Stimulated activated CD8-positive, alpha-beta memory T cell treated with anti-CD3 and anti-CD28 coated beads, Interleukin-12 subunit alpha, Interleukin-12 subunit beta, amount 100 ng/mL, for 1 hour (primary cell): Measurements from ENCODE around the gene ARSJ.
"Not testable (repeated sequence)": the region's sequence is repeated elsewhere in the genome, so short reads cannot be mapped to it uniquely, and the experiment has no call there.

Experiments
- DNase-seq: peaks from one replicate; pipeline ENCODE4 v3.0.0-alpha.2; 2020; ENCODE audit warnings: low read depth

ARSJ gene

DNA sequence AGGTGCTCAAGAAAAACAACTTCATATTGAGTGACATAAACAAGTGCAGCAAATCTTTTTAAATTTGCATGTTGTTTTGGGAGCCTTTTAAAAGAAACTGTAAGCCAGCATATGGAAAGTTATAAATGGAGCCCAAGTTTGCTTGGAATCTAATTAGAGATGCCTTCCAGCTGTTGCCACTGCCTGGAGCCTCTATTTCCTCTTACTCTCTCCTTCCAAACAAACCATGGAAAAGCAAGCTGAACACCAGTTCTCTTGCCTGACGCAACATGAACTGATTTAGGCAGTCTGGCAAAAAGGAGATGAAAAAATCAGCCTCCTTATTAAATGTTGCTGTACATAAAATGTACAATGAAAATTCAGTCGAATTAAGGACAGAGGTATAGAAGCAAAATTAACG, 21.5 kb downstream of the ARSJ start:
- DNase-seq = no peak

GRCh38 chr4:113955948-113956347, 23.5 kb downstream of the ARSJ start:
- DNase-seq = no peak

GRCh38 chr4:113955411-113955810, 24.0 kb downstream of the ARSJ start:
- DNase-seq = no peak

DNA sequence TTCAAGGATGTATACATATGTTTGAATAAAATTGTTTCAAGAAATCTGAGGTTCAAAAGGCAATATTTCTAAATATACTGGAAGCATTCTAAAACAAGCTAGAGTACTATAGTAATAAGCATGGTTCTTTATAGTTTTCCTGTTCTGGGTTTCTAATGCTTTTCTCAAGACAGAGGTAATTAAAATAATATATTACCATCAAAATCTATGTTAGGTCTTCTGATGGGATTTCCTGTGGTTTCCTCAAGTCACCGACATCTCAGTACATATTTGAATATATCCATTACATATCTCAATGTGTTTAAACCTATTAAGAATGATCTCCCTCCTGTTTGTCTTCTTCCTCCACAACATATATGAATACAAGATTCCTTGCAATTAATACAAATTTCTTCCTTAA, 25.6 kb downstream of the ARSJ start:
- DNase-seq = no peak

DNA sequence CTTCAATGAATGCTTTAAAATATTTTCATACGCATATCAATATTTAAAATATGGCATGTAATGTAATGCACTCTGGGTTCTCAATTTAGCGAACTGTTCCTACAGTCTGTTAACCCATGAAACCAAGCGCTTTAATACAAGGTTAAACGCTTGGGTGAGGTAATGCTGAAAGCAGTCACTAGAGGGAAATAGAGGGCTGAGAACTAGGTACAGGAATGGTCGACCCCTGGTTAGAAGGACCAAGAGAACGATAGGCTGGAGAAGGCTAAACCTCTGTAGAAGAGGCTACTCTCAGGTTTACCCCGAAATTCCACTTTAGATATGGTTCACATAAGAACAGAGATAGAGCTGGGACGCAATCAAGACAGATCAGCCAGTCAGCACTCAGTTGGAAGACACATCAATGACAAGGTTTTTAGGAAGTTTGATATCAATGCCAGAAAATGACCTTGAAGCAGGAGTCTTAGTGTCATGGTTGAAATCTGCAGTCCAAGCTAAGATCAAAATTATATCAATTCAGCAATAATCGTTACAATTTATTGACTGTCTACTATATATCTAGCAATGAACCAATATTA, 26.9 kb downstream of the ARSJ start:
- no peak for DNase-seq

DNA sequence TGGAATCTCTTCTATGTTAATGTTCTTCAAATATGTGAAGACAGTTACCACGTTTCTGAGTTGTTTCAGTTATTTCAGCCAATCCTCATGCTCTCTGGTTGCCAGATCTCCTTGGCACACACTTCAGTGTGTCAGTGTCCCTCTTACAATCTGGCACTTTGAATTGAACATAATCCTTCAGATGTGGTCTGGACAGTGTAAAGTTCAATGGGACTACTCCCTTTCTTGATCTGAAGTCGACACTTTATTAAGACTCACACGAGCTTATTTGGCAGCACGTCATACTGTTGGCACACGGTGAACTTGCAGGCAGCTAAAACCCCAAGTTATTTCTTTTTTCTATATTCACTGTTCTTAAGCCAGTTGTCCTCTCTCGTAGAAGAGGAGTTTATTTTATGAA, 28.2 kb downstream of the ARSJ start:
- DNase-seq = no peak

GRCh38 chr4:113950207-113950606, 29.2 kb downstream of the ARSJ start:
- DNase-seq = no peak

GRCh38 chr4:113947484-113947883, 32.0 kb downstream of the ARSJ start:
- no peak for DNase-seq

- no peak for DNase-seq
Observed at GRCh38 chr4:113945906-113946305, 33.5 kb downstream of the ARSJ start.

GRCh38 chr4:113943863-113944262, 35.6 kb downstream of the ARSJ start:
- DNase-seq = no peak

GRCh38 chr4:113943085-113943484, 36.4 kb downstream of the ARSJ start:
- DNase-seq = no peak

- no peak for DNase-seq
Observed at GRCh38 chr4:113941836-113942235, 37.6 kb downstream of the ARSJ start.

GRCh38 chr4:113940103-113940502, 39.3 kb downstream of the ARSJ start:
- not testable (repeated sequence) for DNase-seq

DNA sequence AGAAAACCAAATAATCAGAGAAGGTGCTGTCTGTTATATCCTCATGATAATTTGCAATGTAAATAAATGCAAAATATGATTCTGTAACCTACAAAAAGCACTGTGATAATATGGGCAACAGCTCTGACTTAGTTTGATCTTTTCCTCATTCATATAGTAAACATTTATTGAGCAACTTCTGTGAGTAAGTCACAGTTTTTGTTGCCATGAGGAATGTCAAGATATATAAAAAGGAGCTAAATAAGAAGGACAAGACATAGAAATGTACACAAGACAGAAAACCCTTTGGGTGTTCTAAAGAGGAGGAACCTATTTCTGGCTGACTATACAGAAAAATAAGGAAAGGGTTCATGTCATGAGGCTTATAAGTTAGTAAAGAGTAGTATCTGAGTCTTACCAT, 44.3 kb downstream of the ARSJ start:
- no peak for DNase-seq

- not testable (repeated sequence) for DNase-seq
Observed at GRCh38 chr4:113924706-113925105, 54.7 kb downstream of the ARSJ start.

DNA sequence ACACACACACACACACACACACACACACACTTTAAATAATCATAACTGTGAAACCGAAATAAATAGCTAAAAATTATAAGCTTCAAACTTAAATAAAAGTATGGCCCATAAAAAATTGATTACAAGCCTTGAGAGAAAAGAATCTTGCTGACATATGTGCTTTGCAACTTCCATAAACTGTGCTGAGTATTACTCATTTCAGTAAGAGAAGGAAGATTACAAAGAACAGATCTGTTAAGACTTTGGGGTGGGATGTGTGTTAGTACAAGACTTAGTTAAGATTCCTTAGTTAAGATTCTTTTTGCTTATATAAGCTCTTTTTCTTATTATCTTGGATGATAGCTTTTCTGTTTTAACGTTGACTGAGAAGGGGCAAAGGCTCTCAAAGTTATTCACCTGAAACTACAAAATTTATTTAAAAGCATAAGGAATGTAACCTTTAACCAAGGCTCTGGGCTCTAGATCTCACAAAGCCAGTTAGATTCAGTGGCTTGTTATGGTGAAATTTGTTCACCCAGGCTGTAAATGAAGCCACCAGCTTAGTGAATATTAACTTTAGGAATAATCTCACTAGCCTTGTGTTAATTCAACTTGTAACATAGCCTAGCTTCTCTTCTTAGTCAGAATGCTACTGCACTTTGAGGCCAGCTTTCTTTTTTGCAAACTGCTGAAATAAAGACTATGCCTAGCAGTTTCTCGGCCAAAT, 58.2 kb downstream of the ARSJ start:
- no peak for DNase-seq

DNA sequence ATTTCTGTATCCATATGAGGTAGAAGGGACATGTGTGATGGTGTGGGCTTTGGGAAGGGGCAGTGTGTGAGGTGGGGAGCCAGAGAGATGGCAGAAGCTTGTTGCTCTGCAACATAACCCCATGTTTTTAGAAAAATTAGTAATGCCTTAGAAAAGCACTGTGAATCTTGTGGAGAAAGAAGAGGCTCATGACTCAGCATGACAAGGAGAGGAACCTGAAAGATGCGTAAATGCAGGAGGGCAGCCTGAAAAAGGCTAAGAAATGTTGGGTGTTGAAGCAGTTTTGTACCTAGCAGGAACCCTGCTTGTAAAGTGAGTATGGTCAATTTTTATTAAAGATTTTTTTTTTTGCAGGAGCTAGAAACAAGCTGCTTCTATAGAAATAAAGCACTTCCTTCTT, 59.8 kb downstream of the ARSJ start:
- no peak for DNase-seq

DNA sequence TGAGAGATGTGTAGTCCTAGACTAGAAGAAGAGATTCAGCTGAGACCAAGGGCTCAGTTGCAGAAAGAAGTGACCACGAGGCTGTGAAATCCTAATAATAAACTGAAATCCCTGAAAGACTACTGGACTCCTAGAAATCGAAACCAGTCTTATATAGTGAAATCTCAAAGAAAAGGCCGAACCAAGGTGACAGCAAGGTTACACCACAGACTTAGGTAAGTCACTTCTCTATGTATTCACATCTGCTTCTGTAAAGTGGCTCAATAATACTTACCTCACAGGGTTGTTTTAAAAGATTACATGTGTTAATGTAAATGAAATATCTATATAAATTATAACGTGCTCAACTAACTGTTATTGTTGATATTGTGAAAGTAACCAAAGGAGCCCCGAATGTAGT, 60.3 kb downstream of the ARSJ start:
- no peak for DNase-seq

DNA sequence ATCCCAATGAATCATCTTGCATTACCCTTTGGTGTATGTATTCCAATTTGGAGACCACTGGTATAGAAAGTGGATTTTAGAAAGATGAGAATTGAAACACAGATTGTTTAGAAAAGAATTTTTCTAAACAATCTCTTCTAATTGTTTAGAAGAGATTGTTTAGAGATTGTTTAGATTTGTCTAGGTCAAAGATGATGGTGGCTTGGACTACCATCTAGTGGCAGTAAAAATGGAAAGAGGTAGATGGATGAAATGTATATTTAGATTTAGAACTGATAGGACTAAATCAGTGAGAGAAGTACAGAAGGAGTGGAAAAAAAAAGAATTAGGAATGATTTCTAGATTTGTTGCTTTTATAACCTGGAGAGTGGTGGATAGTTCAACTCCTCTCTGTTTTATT, 70.6 kb downstream of the ARSJ start:
- DNase-seq = no peak

GRCh38 chr4:113907559-113907958, 71.9 kb downstream of the ARSJ start:
- DNase-seq = no peak

DNA sequence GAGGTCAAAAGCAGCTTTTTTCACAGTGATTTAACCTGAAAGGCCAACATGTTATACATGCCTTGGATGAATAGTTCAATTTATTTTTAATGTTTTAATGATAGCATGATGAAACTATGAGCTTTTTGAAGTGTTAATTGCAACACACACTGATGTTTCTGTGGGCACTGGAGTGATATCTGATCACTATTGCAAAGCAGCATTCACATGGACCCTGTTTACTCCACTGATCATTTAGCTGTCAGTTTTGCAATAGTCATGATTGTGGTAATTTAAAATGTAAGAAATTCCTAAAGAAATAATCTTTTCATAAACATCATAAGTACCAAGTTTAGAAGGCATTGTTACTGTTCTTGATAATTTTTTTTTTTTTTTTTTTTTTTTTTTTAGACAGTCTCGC, 74.1 kb downstream of the ARSJ start:
- DNase-seq = no peak

GRCh38 chr4:113904877-113905276, 74.6 kb downstream of the ARSJ start:
- no peak for DNase-seq

- peak; percentile 45 for DNase-seq
Observed at GRCh38 chr4:113901994-113902787, 77.3 kb downstream of the ARSJ start.
